H9 (cell line): ENCODE results near the gene FATE1. TPM values are rescaled to one million over a fixed set of nuclear protein-coding genes. Genes with fewer than 3 reads are reported as not detected.

Experiments used
- DNase-seq: peaks from one replicate; pipeline ENCODE4 v3.0.0-alpha.2; 2017
- H2AFZ ChIP-seq: one replicate; pipeline ENCODE4 v1.6.1; 2013; ENCODE audit warnings: mild to moderate bottlenecking, low read length, control low read depth, moderate library complexity
- H2AK5ac ChIP-seq: 2 replicates; pipeline ENCODE4 v1.6.1; 2013; ENCODE audit warnings: low read length, control low read depth, mixed read lengths; ENCODE audit not compliant: insufficient read length
- H2BK120ac ChIP-seq: one replicate; pipeline ENCODE4 v1.6.1; 2013; ENCODE audit warnings: low read depth, mild to moderate bottlenecking, low read length, control low read depth, inconsistent platforms; ENCODE audit not compliant: poor library complexity, severe bottlenecking
- H2BK12ac ChIP-seq: 2 replicates; pipeline ENCODE4 v1.6.1; 2013; ENCODE audit warnings: low read length, control low read depth, mixed read lengths, low read depth; ENCODE audit not compliant: insufficient read length
- H2BK15ac ChIP-seq: 2 replicates; pipeline ENCODE4 v1.6.1; 2013; ENCODE audit warnings: low read depth, low read length, control low read depth
- H2BK20ac ChIP-seq: one replicate; pipeline ENCODE4 v1.6.1; 2013; ENCODE audit warnings: low read depth, mild to moderate bottlenecking, low read length, control low read depth, inconsistent platforms; ENCODE audit not compliant: poor library complexity, severe bottlenecking
- H2BK5ac ChIP-seq: 2 replicates; pipeline ENCODE4 v1.6.1; 2013; ENCODE audit warnings: low read length, control low read depth, mixed read lengths; ENCODE audit not compliant: insufficient read length
- H3K14ac ChIP-seq: 2 replicates; pipeline ENCODE4 v1.6.1; 2013; ENCODE audit warnings: low read length, control low read depth; ENCODE audit not compliant: insufficient read depth
- H3K18ac ChIP-seq: 2 replicates; pipeline ENCODE4 v1.6.1; 2013; ENCODE audit warnings: low read depth, mild to moderate bottlenecking, mixed read lengths, low read length, control low read depth; ENCODE audit not compliant: insufficient read length
- H3K23ac ChIP-seq: 2 replicates; pipeline ENCODE4 v1.6.1; 2013; ENCODE audit warnings: low read length, control low read depth, mixed read lengths, low read depth; ENCODE audit not compliant: insufficient read length
- H3K23me2 ChIP-seq: 2 replicates; pipeline ENCODE4 v1.6.1; 2013; ENCODE audit warnings: low read depth, mild to moderate bottlenecking, mixed read lengths, low read length, control low read depth; ENCODE audit not compliant: insufficient read length, poor library complexity, severe bottlenecking
- H3K27ac ChIP-seq: 2 replicates; pipeline ENCODE4 v1.5.1; 2013; ENCODE audit warnings: low read length, control low read depth, mixed read lengths, low read depth; ENCODE audit not compliant: insufficient read length
- H3K27me3 ChIP-seq: 2 replicates; pipeline ENCODE4 v1.6.1; 2013; ENCODE audit warnings: low read length, control low read depth, inconsistent platforms; ENCODE audit not compliant: insufficient read depth
- H3K4ac ChIP-seq: 2 replicates; pipeline ENCODE4 v1.6.1; 2013; ENCODE audit warnings: low read depth, mild to moderate bottlenecking, control low read depth, inconsistent platforms, low read length, moderate library complexity
- H3K4me1 ChIP-seq: 2 replicates; pipeline ENCODE4 v1.6.1; 2013; ENCODE audit warnings: low read length, control low read depth, inconsistent platforms; ENCODE audit not compliant: insufficient read depth
- H3K4me2 ChIP-seq: 2 replicates; pipeline ENCODE4 v1.6.1; 2013; ENCODE audit warnings: low read length, control low read depth, mixed read lengths; ENCODE audit not compliant: insufficient read length, insufficient read depth
- H3K56ac ChIP-seq: 2 replicates; pipeline ENCODE4 v1.6.1; 2013; ENCODE audit warnings: low read depth, mild to moderate bottlenecking, mixed read lengths, low read length, control low read depth; ENCODE audit not compliant: insufficient read length
- H3K79me1 ChIP-seq: 2 replicates; pipeline ENCODE4 v1.6.1; 2013; ENCODE audit warnings: low read depth, mild to moderate bottlenecking, moderate library complexity, low read length, control low read depth, inconsistent platforms; ENCODE audit not compliant: insufficient read depth, poor library complexity, severe bottlenecking
- H3K79me2 ChIP-seq: 2 replicates; pipeline ENCODE4 v1.6.1; 2013; ENCODE audit warnings: low read length, control low read depth, inconsistent platforms; ENCODE audit not compliant: insufficient read depth
- H3K9ac ChIP-seq: 2 replicates; pipeline ENCODE4 v1.6.1; 2013; ENCODE audit warnings: low read length, control low read depth, mixed read lengths; ENCODE audit not compliant: insufficient read length; ENCODE audit errors: extremely low read depth
- H3K9me3 ChIP-seq: one replicate; pipeline ENCODE4 v1.6.1; 2013; ENCODE audit warnings: low read depth, low read length, inconsistent platforms; ENCODE audit not compliant: control insufficient read depth
- H3T11ph ChIP-seq: one replicate; pipeline ENCODE4 v1.6.1; 2013; ENCODE audit warnings: mild to moderate bottlenecking, low read length, control low read depth, inconsistent platforms
- H4K20me1 ChIP-seq: one replicate; pipeline ENCODE4 v1.6.1; 2013; ENCODE audit not compliant: control insufficient read depth, insufficient read length, insufficient read depth
- H4K5ac ChIP-seq: 2 replicates; pipeline ENCODE4 v1.6.1; 2013; ENCODE audit warnings: low read depth, mild to moderate bottlenecking, mixed read lengths, low read length, control low read depth; ENCODE audit not compliant: insufficient read length
- H4K8ac ChIP-seq: replicated peaks from 2 replicates; pipeline ENCODE4 v1.6.1; 2013; ENCODE audit warnings: low read length, control low read depth, mixed read lengths, low read depth; ENCODE audit not compliant: insufficient read length
- H4K91ac ChIP-seq: 2 replicates; pipeline ENCODE4 v1.6.1; 2013; ENCODE audit warnings: low read depth, mild to moderate bottlenecking, moderate library complexity, mixed read lengths, low read length, control low read depth; ENCODE audit not compliant: insufficient read length
- H3K27ac Mint-ChIP-seq, 3 experiments: 2 replicates in 2 of 3; 3 replicates in 1 of 3; pipeline ENCODE4 v1.8.0; 2020 to 2021; ENCODE audit warnings: mixed read lengths in 3 of 3, mild to moderate bottlenecking in 1 of 3, moderate library complexity in 1 of 3
- H3K27me3 Mint-ChIP-seq: 2 replicates; pipeline ENCODE4 v1.8.0; 2021; ENCODE audit warnings: low read depth, mild to moderate bottlenecking, moderate library complexity, mixed read lengths
- H3K36me3 Mint-ChIP-seq, 3 experiments: 2 replicates in 2 of 3; 3 replicates in 1 of 3; pipeline ENCODE4 v1.8.0; 2020 to 2021; ENCODE audit warnings: low read depth in 3 of 3, mixed read lengths in 3 of 3; ENCODE audit not compliant: insufficient read depth in 1 of 3
- H3K4me1 Mint-ChIP-seq, 2 experiments: 2 replicates each; pipeline ENCODE4 v1.8.0; 2020; ENCODE audit warnings: mixed read lengths in 2 of 2
- H3K4me3 Mint-ChIP-seq, 2 experiments: 2 replicates in 1 of 2; 3 replicates in 1 of 2; pipeline ENCODE4 v1.8.0; 2020 to 2021; ENCODE audit warnings: mild to moderate bottlenecking in 2 of 2, mixed read lengths in 2 of 2, moderate library complexity in 1 of 2
- H3K9me3 Mint-ChIP-seq, 2 experiments: 2 replicates in 1 of 2; 3 replicates in 1 of 2; pipeline ENCODE4 v1.8.0; 2020; ENCODE audit warnings: mild to moderate bottlenecking in 2 of 2, mixed read lengths in 2 of 2, moderate library complexity in 1 of 2
- WGBS: extraction: QIAGEN DNeasy Blood & Tissue Kit; methylation state at CpG from one replicate; pipeline ENCODE4 v1.1.7; 2013; ENCODE audit warnings: missing lambda C conversion rate, low lambda C conversion rate, mixed read lengths; ENCODE audit not compliant: insufficient read length; ENCODE audit errors: extremely low coverage; 5-methylcytosine and 5-hydroxymethylcytosine counted together
- total RNA-seq: library from RNA; stranded (reverse); gene quantifications from 2 replicates; pipeline ENCODE4 v1.2.1, GENCODE V29; 2021
- TF ChIP-seq, protein P1 (sequence below): fragments of 200-600 bp; sonication (generic); conservative IDR thresholded peaks from 3 replicates; pipeline ENCODE4 v1.8.0; 2021; ENCODE audit warnings: antibody characterized with exemption, mild to moderate bottlenecking

The FATE1 gene
- total RNA-seq, 1 experiment from 2014 or later = not detected

GRCh38 chrX:151694121-151694520 lies 21.7 kb upstream of the FATE1 start:
- H4K91ac ChIP-seq = no peak overlapping the region
- H3K18ac ChIP-seq = no peak overlapping the region
- Mint-ChIP-seq H3K27me3 (peaks cover 23% of the 10 kb centered on the region), H3K9me3 (peaks cover 36 to 50% of the 10 kb centered on the region in 2 experiments), H3K4me3 (peak overlapping the region; percentile 50 to 66), H3K36me3 (peaks cover 0 to 5% (median 3%) of the 10 kb centered on the region in 3 experiments; a peak in 5 of 7 replicates), H3K27ac (no peak overlapping the region), H3K4me1 (peaks cover 11% of the 10 kb centered on the region in 2 experiments)
- H3K23me2 ChIP-seq = no peaks in the 10 kb centered on the region
- H3K79me1 ChIP-seq = no peaks in the 10 kb centered on the region
- no peaks in the 10 kb centered on the region for H3K79me2 ChIP-seq
- no peak overlapping the region for H2BK12ac ChIP-seq
- no peak overlapping the region for H3K27ac ChIP-seq
- no peak overlapping the region for H2AK5ac ChIP-seq
- no peak overlapping the region for H3K56ac ChIP-seq
- no peaks in the 10 kb centered on the region for H3K27me3 ChIP-seq
- no peak overlapping the region for H3K4ac ChIP-seq
- no peak overlapping the region for H3T11ph ChIP-seq
- H3K14ac ChIP-seq = no peak overlapping the region
- H4K5ac ChIP-seq = no peak overlapping the region
- no peak overlapping the region for H2BK5ac ChIP-seq
- H4K20me1 ChIP-seq = no peaks in the 10 kb centered on the region
- no CpG with 5 or more reads among the region's 12 CpGs for WGBS
- no peak overlapping the region for H3K9ac ChIP-seq
- H3K4me1 ChIP-seq = no peaks in the 10 kb centered on the region
- H3K9me3 ChIP-seq = peaks cover 58% of the 10 kb centered on the region
- no peak overlapping the region for H4K8ac ChIP-seq
- H2BK15ac ChIP-seq = no peak overlapping the region
- no peak for DNase-seq
- no peak overlapping the region for H2AFZ ChIP-seq
- H3K4me2 ChIP-seq = peak overlapping the region; percentile 28
- H3K23ac ChIP-seq = no peak overlapping the region
- H2BK20ac ChIP-seq = no peak overlapping the region
- TF ChIP-seq, protein P1, sequence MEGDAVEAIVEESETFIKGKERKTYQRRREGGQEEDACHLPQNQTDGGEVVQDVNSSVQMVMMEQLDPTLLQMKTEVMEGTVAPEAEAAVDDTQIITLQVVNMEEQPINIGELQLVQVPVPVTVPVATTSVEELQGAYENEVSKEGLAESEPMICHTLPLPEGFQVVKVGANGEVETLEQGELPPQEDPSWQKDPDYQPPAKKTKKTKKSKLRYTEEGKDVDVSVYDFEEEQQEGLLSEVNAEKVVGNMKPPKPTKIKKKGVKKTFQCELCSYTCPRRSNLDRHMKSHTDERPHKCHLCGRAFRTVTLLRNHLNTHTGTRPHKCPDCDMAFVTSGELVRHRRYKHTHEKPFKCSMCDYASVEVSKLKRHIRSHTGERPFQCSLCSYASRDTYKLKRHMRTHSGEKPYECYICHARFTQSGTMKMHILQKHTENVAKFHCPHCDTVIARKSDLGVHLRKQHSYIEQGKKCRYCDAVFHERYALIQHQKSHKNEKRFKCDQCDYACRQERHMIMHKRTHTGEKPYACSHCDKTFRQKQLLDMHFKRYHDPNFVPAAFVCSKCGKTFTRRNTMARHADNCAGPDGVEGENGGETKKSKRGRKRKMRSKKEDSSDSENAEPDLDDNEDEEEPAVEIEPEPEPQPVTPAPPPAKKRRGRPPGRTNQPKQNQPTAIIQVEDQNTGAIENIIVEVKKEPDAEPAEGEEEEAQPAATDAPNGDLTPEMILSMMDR = no peak
- no peak overlapping the region for H2BK120ac ChIP-seq
